Retinal pigment epithelial cell (primary cell): ENCODE results near the gene MYO7B.

Experiments
- DNase-seq: peaks from one replicate; pipeline ENCODE4 v3.0.0-alpha.2; 2010; ENCODE audit warnings: low read depth
- H3K4me3 ChIP-seq: 2 replicates; pipeline ENCODE4 v1.5.1; 2011; ENCODE audit warnings: mild to moderate bottlenecking, low read length, control low read depth, moderate library complexity
- TF ChIP-seq, protein P1 (sequence below): conservative IDR thresholded peaks from 2 replicates; pipeline ENCODE4 v1.5.1; 2011; ENCODE audit warnings: low read depth, low read length, control low read depth, inconsistent platforms

Gene MYO7B

DNA sequence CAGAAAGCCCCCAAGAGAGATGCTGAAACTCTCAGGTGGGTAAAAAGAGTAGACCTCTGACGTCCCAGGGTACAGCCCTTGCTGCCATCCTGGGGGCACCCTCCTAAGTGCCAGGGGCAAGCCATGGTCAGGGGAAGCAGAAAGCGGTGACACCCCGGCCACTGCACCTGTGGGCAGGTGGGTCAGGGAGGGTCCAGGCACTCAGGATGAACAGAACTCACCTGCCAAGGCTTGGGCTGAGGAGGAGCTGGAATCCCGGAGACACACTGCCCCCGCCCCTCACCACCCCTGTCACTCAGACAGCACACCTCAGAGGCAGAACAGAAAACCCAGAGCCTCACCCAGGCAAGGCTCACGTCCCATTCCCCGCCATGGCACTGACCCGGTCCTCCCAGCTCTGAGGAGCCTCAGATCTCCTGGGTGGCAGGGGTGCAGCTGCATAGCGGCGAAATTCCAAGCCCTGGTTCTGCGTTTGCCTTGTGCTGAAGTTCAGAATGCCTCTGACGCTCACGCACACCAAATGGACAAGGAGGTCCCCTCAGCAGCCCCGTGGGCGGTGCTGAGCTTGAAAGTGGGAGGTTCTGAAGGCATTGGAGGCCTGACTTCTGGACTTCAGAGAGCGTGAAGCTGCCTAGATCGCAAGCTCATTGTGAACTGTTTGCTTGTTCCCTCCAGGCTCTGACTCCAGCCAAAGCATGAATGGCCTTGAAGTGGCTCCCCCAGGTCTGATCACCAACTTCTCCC is 114.7 kb downstream of the MYO7B start:
- no peak overlapping the region for H3K4me3 ChIP-seq
- no peak for DNase-seq
- TF ChIP-seq, protein P1, sequence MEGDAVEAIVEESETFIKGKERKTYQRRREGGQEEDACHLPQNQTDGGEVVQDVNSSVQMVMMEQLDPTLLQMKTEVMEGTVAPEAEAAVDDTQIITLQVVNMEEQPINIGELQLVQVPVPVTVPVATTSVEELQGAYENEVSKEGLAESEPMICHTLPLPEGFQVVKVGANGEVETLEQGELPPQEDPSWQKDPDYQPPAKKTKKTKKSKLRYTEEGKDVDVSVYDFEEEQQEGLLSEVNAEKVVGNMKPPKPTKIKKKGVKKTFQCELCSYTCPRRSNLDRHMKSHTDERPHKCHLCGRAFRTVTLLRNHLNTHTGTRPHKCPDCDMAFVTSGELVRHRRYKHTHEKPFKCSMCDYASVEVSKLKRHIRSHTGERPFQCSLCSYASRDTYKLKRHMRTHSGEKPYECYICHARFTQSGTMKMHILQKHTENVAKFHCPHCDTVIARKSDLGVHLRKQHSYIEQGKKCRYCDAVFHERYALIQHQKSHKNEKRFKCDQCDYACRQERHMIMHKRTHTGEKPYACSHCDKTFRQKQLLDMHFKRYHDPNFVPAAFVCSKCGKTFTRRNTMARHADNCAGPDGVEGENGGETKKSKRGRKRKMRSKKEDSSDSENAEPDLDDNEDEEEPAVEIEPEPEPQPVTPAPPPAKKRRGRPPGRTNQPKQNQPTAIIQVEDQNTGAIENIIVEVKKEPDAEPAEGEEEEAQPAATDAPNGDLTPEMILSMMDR, result no peak

DNA sequence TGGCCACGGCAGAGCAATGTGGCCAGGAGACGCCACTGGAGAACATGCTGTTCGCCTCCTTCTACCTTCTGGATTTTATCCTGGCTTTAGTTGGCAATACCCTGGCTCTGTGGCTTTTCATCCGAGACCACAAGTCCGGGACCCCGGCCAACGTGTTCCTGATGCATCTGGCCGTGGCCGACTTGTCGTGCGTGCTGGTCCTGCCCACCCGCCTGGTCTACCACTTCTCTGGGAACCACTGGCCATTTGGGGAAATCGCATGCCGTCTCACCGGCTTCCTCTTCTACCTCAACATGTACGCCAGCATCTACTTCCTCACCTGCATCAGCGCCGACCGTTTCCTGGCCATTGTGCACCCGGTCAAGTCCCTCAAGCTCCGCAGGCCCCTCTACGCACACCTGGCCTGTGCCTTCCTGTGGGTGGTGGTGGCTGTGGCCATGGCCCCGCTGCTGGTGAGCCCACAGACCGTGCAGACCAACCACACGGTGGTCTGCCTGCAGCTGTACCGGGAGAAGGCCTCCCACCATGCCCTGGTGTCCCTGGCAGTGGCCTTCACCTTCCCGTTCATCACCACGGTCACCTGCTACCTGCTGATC is 115.4 kb downstream of the MYO7B start:
- TF ChIP-seq, protein P1, result no peak
- DNase-seq, result no peak
- no peak overlapping the region for H3K4me3 ChIP-seq

DNA sequence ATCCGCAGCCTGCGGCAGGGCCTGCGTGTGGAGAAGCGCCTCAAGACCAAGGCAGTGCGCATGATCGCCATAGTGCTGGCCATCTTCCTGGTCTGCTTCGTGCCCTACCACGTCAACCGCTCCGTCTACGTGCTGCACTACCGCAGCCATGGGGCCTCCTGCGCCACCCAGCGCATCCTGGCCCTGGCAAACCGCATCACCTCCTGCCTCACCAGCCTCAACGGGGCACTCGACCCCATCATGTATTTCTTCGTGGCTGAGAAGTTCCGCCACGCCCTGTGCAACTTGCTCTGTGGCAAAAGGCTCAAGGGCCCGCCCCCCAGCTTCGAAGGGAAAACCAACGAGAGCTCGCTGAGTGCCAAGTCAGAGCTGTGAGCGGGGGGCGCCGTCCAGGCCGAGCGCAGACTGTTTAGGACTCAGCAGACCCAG is 115.9 kb downstream of the MYO7B start:
- no peak overlapping the region for H3K4me3 ChIP-seq
- TF ChIP-seq, protein P1, result no peak
- DNase-seq, result no peak

DNA sequence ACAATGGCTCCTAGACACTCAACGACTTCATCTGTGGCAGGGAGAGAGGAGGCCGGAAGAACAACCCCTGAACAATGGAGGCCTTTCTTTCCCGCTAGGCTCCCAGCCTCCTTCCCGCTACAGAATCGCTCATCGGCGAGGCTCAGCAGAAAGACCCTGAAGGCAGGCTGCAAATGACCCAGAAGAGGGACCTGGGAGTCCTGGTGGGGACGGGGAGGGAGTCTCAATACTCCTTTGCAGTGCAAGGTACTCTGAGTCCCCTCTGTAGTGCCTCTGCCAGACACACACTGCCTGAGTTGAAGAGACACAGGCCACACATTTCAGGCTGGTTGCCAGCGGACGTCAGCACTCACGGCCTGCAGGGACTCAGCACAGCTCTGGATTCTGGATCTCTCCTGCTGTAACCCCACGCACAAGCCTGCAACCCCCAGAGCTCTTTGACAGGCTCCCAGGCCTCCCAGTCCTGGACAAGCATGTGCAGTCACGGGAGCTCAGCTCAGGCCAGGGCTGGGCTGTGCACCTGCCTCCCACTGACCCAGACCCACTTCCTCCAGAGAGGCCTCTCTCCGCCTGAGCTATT is 116.6 kb downstream of the MYO7B start:
- no peak overlapping the region for H3K4me3 ChIP-seq
- no peak for DNase-seq
- TF ChIP-seq, protein P1, result no peak

DNA sequence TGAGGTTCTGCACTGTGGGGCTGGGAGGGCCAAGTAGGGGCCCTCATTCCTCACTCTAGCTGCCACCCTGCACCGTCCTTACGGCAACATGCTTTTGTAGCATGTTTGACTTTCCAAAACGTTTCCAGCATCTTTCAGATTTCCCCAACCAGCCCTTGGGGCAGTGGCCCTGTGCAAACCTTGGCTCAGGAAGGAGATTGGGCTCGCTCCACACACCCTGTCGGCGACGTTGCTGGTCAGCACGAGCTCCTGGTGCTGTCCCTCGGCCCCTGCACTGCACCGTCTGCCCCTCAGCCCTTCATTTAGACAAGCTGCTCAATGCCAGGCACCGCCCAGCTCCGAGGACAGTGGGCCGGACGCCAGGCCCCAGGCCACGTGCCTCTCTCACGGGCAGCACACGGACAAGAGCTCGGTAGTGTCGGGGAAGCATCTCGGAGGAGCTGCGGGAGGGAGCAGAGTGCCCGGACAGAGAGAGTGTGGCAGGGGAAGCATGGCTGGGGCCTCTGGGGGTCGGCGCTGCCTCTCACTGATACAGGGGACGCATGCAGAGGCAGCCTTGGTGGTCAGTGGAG is 117.4 kb downstream of the MYO7B start:
- DNase-seq, result no peak
- no peak overlapping the region for H3K4me3 ChIP-seq
- TF ChIP-seq, protein P1, result no peak

DNA sequence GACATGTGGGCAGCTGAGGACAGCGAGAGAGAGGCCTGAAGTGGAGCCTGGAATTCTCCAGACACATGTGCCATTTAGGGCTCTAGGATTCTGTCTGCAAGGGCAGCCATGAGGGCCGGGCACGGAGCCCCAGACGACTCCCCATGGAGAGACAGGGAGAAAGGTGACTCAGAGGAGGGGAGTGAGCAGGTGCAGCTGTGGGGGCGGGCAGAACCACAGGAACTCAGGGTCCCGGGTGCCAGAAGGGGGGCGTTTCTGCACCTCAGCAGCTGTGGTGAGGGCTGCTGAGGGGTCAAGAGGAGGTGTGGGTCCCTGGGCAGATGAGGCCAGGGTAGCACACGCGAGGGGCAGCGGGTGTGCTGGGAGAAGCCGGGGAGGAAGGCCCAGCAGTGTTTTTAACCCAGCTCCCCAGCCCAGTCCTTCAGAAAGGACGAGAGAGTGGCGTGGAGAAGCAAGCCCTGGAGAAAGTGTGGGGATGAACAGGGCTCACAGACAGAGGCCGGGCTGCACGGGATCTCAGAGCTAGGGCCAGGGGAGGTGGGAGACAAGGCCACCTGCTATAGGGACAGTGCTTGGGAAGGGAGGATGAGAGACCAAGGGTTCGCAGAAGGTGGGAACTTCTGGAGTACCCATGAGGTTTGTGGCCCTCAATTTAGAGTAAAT is 118.1 kb downstream of the MYO7B start:
- no peak overlapping the region for H3K4me3 ChIP-seq
- no peak for DNase-seq

More for the DNA sequence above, 118.1 kb downstream of the MYO7B start:
- TF ChIP-seq, protein P1, result no peak
